GM19452 (cell line): ENCODE data around the gene ATP6V1C2.
"Not testable (repeated sequence)": the region's sequence is repeated elsewhere in the genome, so short reads cannot be mapped to it uniquely, and the experiment has no call there.

Experiments
- ATAC-seq: cut with Tn5 transposase; IDR thresholded peaks from one replicate; pipeline ENCODE4 v1.9.1; 2021; ENCODE audit not compliant: unreplicated experiment

The ATP6V1C2 gene

DNA sequence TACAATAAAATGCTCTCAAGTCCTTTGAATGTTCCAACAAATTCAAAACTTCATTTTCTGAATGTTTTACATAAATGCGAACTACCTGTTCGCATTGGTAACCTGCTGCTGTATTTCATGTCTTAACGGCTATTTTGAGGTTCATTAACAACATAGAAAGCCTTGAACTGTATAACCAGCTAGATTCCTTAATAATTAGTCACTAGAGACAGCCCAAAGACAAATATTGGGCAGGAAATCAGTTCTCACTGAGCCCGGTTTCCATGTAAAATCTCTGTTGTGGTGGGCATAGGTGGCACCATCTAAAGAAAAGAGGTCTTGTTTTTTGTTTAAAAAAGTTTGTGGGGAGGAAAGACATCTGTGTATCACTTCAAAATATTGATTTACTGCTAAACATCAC lies 62.0 kb downstream of the ATP6V1C2 start:
- no peak for ATAC-seq

GRCh38 chr2:10784719-10785118 lies 63.3 kb downstream of the ATP6V1C2 start:
- no peak for ATAC-seq

DNA sequence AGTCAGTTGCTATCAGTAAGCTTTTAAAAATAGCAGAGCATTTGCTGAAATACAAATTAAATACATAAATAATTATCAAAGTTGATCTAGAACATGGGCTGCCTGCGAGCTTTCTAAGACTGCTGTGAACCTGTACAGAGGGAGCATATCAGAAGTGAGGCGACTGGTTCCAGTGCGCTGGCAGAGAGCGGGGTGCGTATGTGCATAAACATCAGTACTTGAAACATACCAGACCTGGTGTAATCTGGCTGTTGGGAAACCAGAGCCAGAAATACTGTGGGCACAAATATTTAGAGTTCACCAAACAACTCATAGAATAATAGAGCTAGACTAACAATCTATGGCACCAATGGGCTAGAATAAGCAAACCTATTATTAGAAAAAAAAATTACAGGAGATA lies 63.8 kb downstream of the ATP6V1C2 start:
- ATAC-seq, result no peak

DNA sequence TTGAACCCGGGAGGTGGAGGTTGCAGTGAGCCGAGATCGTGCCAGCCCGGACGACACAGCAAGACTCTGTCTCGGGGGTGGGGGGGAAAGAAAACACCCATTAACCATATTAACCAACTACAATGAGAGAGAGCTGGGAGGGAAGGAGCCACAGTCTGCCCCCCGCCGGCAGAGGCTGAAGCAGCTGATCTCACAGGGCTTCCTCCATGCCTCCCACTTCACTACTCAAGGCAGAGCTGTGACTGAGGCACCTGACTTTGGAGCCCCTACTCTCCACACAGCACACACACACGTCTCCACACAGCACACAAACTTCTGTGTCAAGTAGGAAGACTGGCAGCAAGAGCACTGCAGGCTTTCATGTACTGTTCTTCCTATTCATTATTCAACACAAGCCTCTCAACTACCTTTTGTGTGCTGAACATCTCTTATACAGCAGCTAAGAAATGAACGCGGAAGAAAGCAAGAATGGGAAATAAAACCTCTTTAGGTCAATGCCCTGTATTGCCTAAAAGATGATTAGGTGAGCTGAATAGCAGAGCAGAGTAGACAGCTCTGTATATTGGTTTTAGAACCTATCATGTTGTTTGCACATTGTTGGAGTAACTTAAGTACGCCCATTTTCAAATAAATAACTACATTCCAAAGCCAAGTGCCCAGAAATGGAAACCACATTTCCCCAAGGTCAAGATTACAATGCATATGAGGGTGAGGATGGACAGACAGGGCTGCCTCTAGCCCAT lies 65.0 kb downstream of the ATP6V1C2 start:
- no peak for ATAC-seq

DNA sequence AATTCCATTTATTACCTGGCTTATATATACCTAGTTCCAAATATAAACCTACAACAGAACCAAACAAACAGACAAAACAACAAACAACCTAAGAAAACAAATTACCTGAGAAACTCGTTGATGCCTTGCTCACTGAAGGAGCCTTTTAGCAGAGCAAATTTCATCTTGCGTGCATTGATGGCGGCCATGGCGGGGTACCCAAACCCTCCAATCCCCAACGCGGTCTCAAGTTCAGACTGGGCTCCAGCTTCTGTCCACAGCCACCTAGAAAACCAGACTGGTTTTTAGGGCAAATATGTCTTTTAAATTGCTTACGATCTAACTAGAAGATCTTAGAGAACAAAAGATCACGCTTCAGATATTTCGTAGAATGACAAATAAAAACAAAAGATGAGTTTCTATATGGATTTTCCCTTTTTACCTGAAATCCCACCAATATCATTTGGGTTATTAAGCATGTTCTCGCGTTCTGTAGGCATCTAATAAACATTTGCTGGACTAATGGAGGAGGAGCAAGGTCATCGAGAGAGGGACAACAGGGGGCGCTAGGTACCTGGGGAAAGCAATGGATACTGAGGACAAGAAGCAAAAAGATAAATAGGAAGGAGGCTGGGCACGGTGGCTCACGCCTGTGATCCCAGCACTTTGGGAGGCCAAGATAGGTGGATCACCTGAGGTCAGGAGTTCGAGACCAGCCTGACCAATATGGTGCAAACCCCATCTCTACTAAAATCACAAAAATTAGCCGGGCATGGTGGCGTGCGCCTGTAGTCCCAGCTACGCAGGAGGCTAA lies 65.9 kb downstream of the ATP6V1C2 start:
- ATAC-seq, result no peak

DNA sequence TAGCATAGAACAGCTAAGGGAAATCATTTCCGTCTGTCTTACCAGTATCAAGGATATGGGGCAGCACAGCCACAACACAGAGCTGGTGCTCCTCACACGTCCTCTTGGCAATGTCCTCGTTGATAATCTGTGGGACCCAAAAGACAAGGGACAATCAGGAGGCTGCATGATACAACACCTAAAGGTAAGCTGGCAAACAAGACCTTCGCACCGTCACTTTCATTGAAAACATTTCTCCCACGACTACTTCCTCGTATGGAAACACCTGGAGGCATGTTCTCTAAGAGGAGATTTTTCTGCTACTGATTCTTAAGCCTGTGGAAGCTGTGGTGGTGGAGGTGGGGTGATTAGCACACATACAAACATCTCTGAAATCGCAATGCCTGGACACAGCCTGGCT lies 67.4 kb downstream of the ATP6V1C2 start:
- no peak for ATAC-seq

DNA sequence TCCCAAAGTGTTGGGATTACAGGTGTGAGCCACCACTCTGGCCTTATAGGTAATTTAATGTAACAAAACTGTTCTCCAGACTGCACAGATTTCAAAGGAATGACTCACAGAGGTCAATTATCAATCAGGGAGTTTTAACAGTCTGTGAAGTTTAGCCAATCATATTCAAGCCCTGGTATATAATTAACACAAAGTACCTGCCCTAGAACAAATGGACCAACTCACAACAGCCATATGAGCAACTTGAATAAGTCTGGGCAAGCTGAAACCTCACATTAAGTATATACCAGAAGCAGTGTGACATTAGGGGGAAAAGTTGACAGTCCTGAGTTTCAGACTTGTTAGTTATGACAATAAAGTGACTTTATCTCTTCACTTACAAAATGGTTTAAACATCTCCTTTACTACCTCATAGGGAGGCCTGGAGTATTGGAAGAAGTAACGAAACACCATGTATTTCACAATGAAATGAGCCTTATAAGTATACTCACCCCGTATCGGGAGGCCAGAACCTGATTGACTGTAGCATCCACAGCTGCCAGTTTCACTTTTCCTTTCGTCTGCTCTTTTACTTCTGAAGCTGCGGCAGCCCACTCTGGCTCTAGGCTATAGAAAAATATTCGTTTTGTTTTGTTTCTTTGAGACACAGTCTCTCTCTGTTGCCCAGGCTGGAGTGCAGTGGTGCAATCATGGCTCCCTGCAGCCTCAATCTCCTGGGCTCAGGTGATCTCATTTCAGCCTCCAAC lies 69.0 kb downstream of the ATP6V1C2 start:
- ATAC-seq, result peak; percentile 66

DNA sequence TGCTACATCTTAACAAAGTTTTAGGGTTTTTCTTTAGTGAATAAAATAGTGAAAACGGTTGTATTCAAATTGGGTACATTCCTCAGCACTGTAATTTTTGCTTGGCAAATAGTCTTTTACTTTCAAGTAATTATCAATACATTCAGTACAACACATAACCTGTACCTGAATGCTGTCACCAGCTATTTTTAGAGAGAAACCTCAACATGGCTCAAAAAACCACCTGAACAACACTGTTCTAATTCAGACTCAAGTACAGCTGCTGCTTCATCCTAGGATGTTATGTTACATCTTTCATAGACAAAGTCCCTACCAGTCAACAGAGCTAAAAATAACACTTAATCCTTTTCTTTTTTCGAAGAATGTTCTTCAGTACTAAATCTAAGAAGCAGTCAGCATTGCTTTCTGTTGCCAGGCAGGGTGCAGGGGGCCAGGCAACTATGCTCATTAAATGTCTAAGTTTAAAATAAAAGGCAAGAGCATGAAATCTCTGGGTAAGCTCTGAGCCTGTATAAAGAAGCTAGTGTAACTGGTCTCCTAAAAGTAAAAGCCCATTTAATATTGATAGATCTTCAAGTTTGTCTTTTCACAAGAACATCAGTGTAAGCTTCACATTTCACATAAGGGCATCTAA lies 70.7 kb downstream of the ATP6V1C2 start:
- ATAC-seq, result no peak

DNA sequence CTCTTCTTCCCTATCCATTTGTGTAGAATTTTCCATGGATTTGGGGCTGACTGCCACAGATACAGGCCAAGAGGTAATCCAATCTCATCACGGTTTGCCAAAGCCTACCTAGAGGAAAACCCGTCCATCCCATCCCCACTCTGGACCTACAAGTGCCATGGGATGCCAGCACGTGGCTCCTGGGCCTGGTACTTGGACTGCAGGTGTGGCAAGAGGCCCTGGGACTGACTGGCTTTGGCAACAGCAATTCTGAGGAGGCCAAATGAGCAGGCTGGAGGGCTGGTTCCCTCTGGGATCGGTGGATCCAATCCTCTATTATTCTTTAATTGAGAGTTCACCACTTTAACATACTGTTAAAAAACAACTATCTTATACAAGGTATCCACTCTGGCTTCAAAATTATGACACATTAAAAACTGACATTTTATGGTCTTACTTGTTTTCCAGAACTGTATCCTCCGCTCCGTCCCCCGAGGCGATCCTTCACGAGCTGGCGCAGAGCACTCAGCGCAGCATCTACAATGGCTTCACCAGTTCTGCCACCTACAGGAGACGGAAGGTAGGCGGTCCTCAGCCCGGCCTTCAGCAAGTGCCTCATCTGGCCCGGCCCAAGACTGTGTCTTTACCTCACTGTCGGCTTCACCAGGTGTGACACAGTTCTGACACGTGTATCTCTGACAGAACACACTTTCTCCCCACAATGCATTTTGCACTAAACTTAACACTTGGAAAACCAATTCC lies 71.4 kb downstream of the ATP6V1C2 start:
- ATAC-seq, result no peak

GRCh38 chr2:10793816-10794215 lies 72.4 kb downstream of the ATP6V1C2 start:
- ATAC-seq, result no peak

DNA sequence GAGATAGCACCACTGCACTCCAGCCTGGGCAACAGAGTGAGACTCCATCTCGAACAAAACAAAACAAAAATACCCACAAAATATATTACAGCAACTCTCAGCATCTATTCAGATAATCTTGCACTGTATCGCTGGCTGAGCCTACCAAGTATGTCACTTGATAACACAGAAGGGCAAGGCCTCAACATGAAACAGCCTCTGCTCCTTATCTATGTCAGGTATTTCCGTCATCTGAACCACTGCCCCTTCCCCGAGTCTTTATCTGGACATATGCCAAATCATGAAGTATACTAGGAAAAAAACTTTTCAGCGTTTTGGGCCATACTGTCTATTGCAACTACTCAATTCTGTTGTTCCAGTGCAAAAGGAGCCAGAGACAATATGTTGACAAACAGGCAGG lies 73.4 kb downstream of the ATP6V1C2 start:
- ATAC-seq, result no peak

DNA sequence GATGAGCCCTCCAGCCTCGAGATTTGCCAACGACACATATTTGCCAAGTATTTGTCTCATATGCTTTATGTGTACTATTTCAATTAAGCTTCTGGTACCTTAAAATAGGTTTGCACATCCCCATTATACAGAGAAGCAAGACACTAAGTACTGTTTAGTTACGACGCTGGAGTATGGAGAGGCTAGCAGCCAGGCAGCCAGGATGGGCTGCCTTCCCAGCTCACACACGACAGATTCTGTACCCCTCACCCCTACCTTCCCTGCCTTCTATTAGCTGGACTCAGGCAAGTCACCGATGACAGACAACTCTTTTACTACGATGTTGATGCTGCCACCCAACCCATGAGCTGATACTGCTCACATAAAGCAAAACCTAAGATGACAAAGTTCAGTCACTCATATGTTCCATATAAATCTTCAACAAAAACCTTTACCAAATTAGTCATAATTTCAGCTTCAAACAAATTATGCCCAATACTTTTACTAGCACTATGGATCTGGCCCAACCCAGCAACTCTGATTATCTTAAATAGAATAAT lies 74.1 kb downstream of the ATP6V1C2 start:
- no peak for ATAC-seq

- ATAC-seq, result no peak
Observed at GRCh38 chr2:10796703-10797102, 75.3 kb downstream of the ATP6V1C2 start.

GRCh38 chr2:10798783-10799182 lies 77.4 kb downstream of the ATP6V1C2 start:
- ATAC-seq, result no peak

DNA sequence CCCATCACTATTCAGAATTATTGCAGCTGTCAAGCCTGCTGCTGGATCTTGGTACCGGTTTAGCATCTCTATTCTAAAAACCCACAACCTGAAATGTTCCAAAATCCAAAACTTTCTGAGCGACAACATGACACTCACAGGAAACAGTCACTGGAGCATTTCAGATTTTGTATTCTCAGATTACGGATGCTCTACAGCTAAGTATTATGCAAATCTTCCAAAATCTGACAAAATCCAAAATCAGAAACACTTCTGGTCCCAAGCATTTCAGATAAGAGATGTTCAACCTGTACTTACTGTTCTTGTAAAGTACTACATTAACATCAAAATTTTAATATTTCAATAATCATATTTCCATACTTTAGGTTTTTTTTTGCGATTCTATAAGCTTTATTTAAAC lies 78.7 kb downstream of the ATP6V1C2 start:
- no peak for ATAC-seq

- no peak for ATAC-seq
Observed at GRCh38 chr2:10802657-10803056, 81.2 kb downstream of the ATP6V1C2 start.

DNA sequence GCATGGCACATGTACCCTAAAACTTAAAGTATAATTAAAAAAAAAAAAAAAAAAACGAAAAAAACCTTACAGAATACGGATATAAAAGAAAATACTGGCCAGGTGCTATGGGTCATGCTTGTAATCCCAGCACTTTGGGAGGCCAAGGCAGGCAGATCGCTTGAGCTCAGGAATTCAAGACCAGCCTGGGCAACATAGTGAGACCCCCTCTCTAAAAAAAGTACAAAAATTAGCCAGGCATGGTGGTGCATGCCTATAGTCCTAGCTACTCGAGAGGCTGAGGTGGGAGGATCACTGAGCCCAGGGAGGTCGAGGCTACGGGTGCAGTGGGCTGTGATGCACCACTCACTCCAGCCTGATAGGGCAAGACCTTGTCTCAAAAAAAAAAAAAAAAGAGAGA lies 84.6 kb downstream of the ATP6V1C2 start:
- ATAC-seq, result not testable (repeated sequence)

DNA sequence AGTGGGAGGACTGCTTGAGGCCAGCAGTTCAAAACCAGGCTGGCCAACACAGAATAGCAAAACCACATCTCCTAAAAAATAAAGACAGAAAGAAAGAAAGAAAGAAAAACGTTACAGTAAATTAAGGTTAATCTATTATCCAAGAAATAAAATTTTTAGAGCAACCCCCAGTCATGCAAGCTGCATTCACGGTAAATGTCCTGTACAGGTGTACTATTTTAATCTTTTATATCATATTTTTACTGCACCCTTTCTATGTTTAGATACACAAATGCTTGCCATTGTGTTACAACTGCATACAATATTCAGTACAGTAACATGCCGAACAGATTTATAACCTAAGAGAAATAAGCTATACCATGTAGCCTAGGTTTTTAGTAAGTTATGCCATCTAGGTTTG lies 85.1 kb downstream of the ATP6V1C2 start:
- ATAC-seq, result no peak

GRCh38 chr2:10810202-10811161 lies 89.1 kb downstream of the ATP6V1C2 start:
- peak; percentile 32 for ATAC-seq
